NCI-H2171 (cell line): ENCODE results near the gene SNRNP25.

Source experiments
- DNase-seq: peaks from one replicate; lab custom pipeline; 2025; lab: John Stamatoyannopoulos, UW

Gene SNRNP25

GRCh38 chr16:78444-79150 lies 25.0 kb downstream of the SNRNP25 start:
- no peak for DNase-seq

- no peak for DNase-seq
Observed at GRCh38 chr16:79151-80054, 25.8 kb downstream of the SNRNP25 start.

- no peak for DNase-seq
Observed at GRCh38 chr16:83060-83603, 29.5 kb downstream of the SNRNP25 start.

GRCh38 chr16:83781-84615 lies 30.4 kb downstream of the SNRNP25 start:
- DNase-seq = no peak

GRCh38 chr16:84718-85406 lies 31.2 kb downstream of the SNRNP25 start:
- no peak for DNase-seq

GRCh38 chr16:85407-85782 lies 31.8 kb downstream of the SNRNP25 start:
- no peak for DNase-seq

- no peak for DNase-seq
Observed at GRCh38 chr16:85865-86264, 32.2 kb downstream of the SNRNP25 start.

GRCh38 chr16:86483-86952 lies 32.9 kb downstream of the SNRNP25 start:
- no peak for DNase-seq

- DNase-seq = no peak
Observed at GRCh38 chr16:88613-89012, 35.0 kb downstream of the SNRNP25 start.

GRCh38 chr16:89391-90302 lies 36.0 kb downstream of the SNRNP25 start:
- no peak for DNase-seq

GRCh38 chr16:91484-91883 lies 37.9 kb downstream of the SNRNP25 start:
- peak; percentile 11 for DNase-seq

GRCh38 chr16:92431-93339 lies 39.1 kb downstream of the SNRNP25 start:
- no peak for DNase-seq

GRCh38 chr16:94918-95265 lies 41.3 kb downstream of the SNRNP25 start:
- DNase-seq = no peak

GRCh38 chr16:96935-97381 lies 43.3 kb downstream of the SNRNP25 start:
- DNase-seq = peak; percentile 43

GRCh38 chr16:97822-98221 lies 44.2 kb downstream of the SNRNP25 start:
- no peak for DNase-seq

- DNase-seq = no peak
Observed at GRCh38 chr16:100989-101388, 47.4 kb downstream of the SNRNP25 start.

- no peak for DNase-seq
Observed at GRCh38 chr16:101586-101985, 48.0 kb downstream of the SNRNP25 start.

- DNase-seq = no peak
Observed at GRCh38 chr16:102060-102855, 48.6 kb downstream of the SNRNP25 start.
